Renal cortical epithelial cell (primary cell): ENCODE results near the gene HTR4. TPM values are rescaled to one million over a fixed set of nuclear protein-coding genes. Genes with fewer than 3 reads are reported as not detected.
A peak's percentile ranks its signal among the peaks of the same experiment; 100 is the strongest.

Experiments
- DNase-seq: peaks from one replicate; pipeline ENCODE4 v3.0.0-alpha.2; 2011; ENCODE audit warnings: low read depth
- total RNA-seq: library from RNA; depleted of rRNA; stranded (reverse); fragments of >200 nt; gene quantifications from 2 replicates; pipeline ENCODE4 v1.2.3, GENCODE V29; 2014

HTR4 gene
- total RNA-seq, 1 donor from 2014 or later, result not detected

DNA sequence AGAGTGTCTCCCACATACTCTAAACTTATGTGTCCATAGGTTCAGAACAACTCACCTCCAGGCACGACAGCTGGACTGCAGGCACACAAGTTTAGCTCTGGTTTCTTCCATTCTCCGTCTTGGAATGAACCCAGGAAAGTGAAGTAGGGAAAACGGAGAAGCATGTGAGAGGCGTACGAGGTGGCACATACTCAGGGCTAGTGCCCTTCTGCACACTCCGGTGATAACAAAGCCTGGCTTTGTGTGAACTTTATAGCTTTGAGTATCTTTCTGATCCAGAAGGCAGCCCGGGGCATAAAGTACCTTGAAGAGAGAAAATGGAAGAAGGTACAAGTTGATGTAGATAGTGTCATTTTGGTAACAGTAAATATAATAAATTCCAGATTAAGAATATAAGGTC lies 11.1 kb upstream of the HTR4 start:
- no peak for DNase-seq

DNA sequence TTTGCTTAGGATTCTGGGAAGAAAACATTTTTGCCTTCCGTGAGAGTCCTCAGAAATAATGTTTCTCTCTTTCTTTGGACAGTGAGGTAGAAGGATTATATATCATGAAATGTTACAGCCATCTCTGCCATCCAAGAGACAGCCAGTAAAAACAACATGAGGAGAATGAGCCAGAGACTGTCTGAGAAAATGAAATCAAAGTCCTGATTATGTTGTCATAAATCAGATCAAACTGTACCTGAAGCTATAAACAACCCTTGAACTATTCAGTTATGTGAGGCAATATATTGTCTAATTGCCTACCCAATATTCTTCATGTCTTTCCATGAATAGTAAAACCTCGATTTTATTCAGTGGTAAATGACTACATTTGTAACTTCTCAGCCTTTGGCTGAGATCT lies 9.2 kb upstream of the HTR4 start:
- no peak for DNase-seq

DNA sequence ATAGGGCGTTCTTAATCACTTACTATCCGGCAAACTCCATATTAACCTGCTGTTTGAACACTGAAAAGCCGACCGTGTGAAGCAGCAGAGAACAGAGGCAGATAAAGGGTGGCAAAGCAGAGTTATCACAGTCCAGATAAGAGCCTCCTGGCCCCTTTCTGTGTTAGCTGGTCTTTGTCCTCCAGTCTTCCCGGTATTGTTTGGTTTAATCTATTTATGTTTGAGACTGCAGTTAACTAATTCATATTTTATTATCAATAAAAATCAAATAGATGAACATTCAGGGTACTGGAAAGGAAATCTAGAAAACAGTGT lies 6.0 kb upstream of the HTR4 start:
- DNase-seq, result no peak

DNA sequence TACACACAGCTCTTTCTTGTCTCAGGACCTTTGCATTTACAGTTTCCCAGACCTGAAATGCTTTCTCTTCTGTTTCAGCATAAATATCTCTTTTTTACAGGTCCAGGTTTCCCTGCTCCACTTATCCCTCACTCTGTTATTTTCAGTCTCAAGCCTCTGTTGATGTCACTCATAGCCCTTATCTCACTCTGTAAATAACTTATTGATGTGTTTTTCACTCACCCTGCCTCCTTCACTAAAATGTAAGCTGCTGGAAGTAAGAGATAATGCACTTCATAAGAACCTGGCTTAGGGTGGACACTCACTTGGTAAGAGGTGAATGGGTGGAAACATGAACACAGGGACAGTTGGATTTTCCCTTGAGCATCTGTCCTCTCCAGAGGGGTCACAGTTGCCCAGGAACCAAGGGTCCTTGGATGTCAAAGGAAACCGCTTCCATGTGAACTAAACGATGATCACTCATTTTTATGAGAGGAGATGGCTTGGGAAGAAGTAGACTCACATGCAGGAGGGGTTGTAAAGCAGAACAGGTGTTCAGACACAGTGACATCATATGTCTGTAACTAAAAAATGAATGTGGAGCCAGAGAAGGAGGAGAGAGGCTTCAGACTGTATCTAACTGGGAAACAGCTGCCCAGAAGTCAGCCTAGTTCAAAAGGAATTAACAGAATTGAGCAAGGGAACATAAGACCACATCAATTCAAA lies 5.5 kb upstream of the HTR4 start:
- no peak for DNase-seq

DNA sequence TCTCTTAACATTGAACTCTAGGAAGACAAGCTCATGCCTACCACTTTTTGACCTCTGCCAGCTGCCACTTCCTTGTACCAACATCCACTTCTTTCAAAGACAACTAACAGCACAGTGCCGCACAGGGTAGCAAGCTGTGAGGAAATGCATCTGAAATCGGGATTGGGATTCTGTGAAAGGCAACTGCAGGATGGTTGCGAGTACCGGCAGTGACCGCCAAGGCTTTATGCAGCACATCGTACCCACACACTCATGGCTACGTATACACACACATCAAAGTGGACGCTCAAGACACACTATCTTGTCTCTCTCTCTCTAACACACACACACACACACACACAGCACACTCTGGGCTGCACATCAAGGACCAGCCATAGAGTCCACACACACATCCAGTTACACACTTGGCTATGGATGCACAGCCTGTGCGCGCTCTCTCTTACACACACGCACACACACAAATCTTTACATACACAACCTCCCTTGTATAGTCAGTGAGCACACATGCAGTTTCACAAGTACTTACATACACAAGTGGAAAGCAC lies 964 bp downstream of the HTR4 start:
- no peak for DNase-seq

DNA sequence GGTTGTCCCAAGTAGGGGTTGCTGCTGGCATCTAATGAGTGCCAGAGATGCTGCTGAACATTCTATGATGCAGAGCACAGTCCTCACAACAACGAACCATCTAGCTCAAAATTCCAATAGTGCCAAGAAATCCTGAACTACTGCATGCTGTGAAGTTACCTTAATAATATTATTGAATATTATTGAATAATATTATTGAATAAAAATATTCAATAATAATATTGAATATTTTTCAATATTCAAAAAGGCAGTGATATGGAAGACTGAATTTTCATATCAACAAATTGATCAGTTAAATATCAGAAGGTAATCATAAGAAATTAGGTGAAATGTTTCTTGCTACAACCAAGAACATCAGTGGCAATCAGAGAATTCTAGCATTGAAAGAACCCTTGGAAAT lies 2.8 kb downstream of the HTR4 start:
- no peak for DNase-seq

DNA sequence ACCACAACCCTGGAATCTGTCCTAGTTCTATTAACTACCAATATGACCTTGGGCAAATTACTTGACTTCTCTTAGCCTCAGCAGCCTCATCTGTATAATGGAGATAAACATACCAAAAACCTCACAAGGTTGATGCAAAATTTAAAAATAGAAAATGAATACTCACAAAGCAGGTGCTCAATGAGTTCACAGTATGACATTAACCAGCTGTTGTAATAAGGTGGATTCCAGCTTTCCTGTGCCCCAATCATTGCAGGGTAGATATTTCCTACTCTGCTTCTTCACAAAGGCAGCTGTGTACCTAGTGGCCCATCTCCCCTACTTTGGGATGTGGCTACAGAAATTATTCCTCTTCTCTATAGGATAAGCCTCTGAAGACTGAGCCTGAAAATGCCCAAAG lies 8.8 kb downstream of the HTR4 start:
- no peak for DNase-seq

DNA sequence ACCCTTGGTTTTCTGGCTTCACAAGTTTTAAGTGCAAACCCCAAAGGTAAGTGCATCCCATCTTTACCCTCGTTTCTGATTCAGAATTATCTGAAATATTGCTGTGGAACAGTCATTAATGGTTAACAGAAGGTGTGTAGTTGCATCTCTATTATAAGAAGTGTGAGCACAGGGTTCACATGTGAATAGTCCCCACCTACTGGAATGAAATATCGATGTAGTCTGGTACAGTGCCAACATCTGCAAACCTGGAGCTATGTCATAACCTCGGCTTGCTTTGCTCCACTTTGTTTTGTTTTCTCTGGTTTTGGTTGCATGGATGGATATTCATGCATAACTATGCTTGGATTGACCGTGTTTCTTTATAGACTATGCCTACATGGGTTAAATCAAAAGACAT lies 12.6 kb downstream of the HTR4 start:
- peak; percentile 4 for DNase-seq

DNA sequence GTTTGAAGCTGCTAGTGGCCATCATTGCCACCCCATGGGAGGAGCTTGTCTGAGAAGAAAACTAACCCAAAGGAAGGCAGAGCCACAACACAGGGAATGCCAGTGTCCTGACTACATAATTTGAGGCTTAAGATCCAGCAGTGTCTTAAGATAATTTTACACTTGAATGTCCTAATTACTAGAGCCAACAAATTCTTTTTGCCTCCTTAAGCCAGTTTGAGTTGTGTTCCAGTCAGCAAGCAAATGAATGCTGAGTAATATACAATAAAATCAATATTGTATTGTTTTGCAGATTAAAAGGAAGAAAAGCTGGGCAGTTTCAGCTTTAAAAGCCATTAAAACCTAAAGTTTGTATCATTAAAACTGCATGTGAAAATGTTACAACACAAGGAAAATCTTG lies 13.9 kb downstream of the HTR4 start:
- no peak for DNase-seq

DNA sequence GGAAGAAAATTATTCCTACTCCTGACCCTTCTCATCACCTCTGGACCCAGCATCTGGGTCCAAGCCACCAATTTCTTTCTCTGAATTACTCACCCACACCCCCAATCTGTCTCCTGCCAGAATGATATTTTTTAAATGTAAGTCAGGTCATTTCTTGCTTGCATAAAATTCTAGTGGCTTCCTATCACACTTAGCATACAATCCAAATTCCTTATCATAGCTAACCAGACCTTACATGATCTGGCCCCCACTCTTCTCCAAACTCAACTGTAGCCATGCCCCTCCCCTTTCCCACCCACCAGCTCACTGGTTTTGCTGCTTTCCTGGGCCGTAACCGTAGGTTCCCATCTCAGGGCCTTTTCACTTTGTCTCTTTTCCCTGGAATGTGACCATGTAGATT lies 15.2 kb downstream of the HTR4 start:
- DNase-seq, result no peak

DNA sequence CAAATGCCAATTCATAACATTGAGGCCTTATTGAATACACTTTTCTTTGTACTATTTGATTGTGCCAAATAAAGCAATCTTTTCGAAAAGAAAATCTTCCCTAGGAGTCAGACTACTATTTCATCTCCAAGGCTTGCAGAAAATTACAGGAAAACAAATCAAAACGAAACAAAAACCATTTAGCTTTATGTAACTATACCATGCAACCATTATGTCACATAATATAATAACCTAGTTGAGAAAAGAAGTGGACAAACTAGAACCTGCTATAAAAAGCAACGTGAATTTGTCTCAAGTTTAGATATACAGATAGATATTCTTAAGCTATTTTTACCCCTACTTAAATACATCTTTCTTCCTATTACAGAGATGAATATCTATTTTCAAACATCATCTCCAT lies 18.0 kb downstream of the HTR4 start:
- DNase-seq, result no peak

DNA sequence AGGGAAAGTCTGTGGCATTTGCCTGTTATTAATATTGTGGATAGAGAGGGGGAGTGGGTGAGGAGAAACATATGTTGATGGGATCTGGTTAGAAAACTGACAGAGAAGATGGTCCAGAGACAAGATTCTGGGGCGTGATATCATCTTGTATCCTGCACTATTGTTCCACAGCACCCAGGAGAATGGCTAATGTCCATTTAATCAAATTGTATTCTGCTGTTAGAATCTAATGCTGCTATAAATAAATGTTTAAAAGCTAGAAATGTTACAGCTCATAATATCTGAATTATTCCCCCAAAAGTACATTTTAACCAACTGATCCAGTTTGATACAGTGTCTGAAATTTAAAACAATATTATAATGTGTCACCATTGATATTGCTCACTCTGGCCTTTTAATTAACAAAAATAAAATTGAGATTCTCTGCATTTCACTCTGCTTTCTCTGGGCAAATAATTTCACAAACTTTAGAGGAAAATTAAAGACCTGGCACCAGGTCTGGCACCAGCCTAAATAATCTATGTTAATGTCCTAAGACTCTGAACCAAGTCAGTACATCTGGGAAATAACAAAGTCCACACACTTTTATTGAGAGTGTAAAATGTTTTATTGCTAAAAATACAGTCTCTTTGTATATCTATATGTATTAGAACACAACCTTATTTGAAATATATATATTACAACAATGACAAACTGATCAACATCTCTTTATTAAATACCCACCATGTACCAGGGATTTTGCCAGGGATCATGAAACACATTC lies 18.8 kb downstream of the HTR4 start:
- DNase-seq, result no peak

DNA sequence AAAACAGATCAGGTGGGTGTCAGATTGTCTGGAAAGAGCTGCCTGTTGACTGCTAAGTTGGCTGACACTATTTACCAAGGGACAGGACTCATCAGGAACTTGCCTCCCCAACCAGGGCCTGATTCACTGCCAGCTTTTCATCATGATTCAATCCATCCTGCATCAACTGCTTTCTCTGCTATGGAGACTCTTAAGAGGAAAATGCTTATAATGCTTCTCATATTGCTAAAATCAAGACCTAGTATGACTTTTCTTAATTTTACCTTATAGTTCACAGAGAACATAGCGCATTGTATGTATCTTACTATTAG lies 21.3 kb downstream of the HTR4 start:
- no peak for DNase-seq

DNA sequence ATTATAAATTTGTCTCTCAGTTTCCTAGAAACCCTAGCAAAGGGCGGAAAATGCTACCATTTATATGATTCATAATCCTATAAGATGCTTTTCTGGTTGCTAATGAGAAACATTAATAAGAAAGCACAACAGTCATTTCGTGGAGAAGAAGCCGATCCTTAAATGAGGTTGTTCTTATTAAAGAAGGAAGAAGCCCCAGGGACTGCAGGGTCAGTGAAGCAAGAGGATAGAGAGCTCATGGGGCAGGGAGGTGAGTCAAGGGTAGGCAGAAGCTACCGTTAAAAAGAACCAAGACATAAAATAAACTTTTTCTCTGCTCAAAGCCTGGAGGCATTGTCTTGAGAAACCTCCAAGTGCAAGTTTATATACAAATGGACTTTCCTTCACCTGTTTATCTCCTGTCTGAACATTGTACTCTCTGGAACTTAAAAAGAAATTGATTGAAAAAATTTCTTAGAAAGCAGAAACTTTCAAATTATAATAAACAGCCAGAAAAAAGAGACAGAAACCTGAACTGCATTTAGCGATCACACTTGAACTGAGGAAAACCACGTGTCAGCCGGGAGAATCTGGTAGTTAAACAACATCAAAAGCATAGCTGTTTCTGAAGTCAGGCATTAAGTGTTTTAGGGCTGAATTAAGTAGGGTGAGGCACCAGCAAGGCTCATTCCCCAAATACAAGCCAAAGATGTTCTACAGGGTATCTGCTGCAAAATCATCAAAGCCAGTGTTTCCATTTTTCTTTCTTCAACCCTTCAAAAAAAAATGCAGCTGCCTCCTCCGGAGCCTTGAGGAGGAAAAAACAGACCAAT lies 21.9 kb downstream of the HTR4 start:
- no peak for DNase-seq

DNA sequence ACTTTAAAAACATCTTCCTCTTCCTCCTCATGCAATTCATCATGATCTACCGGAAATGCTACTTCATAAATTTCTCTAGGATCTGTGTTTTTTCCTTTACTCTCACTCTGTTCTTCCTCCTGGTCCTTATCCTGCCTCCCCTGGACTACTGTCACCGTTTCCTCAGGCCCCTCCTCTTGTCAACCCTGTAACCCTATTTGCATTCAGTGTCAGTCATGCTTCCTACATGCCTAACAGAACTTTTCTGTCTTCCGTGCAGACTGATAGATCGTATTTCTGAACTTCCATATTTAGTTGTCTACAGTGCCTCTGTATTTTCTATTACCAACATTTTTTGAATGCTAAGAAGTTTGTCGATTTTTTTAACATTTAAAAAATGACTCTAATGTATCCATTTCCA lies 27.3 kb downstream of the HTR4 start:
- DNase-seq, result no peak

DNA sequence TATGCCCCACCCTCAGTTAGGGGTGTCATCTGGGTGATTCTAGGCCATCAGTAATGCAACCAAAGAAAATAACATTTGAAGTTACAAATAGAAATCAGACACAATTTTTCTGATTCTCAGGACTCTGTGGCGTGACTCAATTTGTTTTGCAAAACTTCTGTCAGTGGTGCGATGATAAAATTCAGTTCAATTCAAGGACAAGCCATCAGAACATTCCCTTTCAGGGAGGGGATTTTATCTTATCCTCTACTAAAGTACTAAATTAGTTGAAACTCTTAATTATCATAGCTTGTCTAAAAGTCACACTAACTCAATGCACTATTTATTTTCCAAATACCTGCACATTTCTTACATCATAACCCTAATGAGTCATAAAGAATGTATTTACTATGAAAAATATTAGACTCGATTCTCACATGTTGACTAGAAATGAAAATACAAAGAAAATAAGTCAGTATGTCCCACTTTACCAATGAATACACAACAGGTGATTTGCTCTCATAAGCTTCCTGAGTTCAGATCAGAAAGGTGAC lies 28.2 kb downstream of the HTR4 start:
- DNase-seq, result no peak

DNA sequence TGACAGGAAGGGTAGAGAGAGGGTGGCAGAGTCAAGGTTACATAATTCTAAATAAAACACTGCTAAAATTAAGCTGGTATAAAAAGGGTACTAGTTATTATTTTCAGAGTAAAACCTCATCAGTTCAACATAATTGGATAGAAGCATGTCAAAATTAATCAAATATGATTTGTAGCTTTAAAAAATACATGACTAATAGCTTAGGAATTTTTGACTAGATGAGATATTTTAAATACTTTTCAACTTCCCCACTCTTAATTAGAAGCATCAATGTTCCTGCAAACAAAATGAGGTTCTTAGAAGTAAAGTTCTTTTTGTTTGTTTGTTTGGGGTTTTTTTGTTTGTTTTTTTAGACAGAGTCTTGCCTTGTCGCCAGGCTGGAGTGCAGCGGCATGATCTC lies 29.1 kb downstream of the HTR4 start:
- DNase-seq, result no peak

DNA sequence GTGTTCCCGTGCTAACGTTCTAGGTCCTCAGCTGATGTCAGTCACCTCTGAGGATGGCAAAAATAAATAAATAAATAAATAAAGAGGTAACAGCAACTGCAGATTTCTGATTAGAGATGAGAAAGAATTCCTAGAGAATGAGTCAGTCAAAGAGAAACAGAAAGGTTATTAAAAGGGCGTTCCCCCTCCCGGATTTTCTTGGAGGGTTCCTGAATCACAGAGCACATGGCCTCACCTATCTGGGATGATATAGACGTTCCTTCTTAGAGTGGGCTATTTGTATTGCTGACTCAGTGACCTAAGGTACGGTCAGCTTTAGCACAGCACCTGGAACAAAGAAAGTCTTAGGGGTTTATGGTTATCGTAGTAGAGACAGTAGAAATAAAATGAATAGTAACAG lies 30.6 kb downstream of the HTR4 start:
- DNase-seq, result no peak

DNA sequence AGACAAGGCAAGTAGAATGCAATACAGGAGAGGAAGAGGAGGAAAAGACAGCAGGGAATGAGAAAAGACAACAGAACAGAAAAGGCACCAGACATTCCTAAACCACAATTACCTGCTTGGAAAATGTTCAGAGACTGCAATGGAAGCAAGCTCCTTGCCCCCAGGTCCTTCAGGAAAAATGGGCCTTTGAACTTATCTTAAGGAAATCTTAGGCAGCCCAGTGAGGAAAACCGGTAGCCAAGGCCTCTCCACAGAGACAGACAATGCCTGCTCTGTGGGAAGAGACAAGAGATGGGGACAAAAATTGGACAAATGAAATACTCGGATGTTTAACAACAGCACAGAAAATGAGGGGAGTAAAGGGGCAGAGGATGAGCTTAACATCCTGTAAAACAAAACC lies 31.2 kb downstream of the HTR4 start:
- no peak for DNase-seq

DNA sequence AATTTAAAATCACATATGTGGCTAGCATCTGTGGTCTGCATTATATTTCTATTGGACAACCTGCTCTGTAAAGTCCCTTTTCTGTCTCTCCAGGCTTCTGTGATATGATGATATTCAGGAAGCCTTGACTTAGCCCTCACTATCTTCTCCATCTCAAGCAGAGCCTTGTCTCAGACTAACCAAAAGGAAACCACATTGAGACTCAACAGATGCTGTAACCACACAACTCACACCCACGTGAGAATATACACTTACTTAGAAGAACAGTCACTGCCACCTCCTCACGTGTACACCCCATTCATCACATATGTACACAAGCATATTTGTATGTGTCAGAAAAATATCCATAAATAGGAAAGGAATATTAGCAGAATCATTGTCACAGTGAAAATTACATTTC lies 33.6 kb downstream of the HTR4 start:
- DNase-seq, result no peak

DNA sequence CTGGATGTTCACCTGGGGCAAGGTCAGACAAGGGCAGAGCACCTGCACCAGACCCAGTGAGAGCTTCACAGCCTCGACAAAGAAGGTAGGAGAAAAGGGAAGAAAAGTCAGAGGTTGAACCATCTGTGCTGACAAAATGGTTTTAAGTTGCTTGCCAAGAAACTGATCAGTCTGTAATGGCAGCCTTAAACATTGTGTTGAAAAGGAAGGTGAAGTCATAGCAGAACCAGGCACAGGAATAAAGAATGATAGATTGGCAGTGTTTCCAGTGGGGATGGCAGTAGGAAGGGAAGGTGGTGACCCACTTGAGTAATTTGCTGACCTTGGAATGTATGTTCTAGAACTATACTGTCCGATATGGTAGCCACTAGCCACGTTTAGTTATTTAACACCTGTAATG lies 34.2 kb downstream of the HTR4 start:
- DNase-seq, result no peak

DNA sequence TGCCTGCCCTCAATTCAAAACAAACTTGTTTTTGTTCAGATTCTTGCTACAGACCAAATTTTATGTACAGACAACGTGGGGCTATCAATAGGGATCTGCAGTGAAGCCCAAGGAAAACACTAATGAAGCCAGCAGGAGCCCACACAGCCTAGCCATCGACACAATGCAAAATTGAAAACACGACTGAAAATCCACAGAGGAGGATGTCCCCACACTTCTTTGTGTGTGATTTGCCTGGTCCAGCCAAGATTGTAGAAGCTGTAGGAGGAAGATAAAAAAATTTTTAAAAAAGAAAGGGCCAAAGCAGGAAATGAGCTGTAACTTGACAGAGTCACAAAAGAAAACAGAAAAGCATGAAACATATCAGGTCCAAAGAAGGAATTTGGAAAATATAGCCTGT lies 34.8 kb downstream of the HTR4 start:
- no peak for DNase-seq
